Measurements from ENCODE around the gene STX18.
A peak's percentile ranks its signal among the peaks of the same experiment; 100 is the strongest.
"Not testable (repeated sequence)": the region's sequence is repeated elsewhere in the genome, so short reads cannot be mapped to it uniquely, and the experiment has no call there.

Gene STX18

GRCh38 chr4:4512282-4512681 is 29.6 kb downstream of the STX18 start:
- H3K4me3 ChIP-seq (ENCODE audit: control insufficient read depth, low read depth, low read length) = no peak overlapping the region
- DNase-seq (ENCODE audit: low read depth) = no peak
- TF ChIP-seq CTCF (conservative IDR thresholded peaks at IDR 0.05; ENCODE audit: control insufficient read depth, insufficient read depth, low read depth, low read length) = no peak

GRCh38 chr4:4510641-4511040 is 31.2 kb downstream of the STX18 start:
- DNase-seq (ENCODE audit: low read depth); H3K4me3 ChIP-seq (ENCODE audit: control insufficient read depth, low read depth, low read length): not testable (repeated sequence)

- no peak for DNase-seq (ENCODE audit: low read depth)
- no peak for TF ChIP-seq CTCF (conservative IDR thresholded peaks at IDR 0.05; ENCODE audit: control insufficient read depth, insufficient read depth, low read depth, low read length)
- no peak overlapping the region for H3K4me3 ChIP-seq (ENCODE audit: control insufficient read depth, low read depth, low read length)
Observed at GRCh38 chr4:4509521-4509920, 32.3 kb downstream of the STX18 start.

- no peak overlapping the region for H3K4me3 ChIP-seq (ENCODE audit: control insufficient read depth, low read depth, low read length)
- TF ChIP-seq CTCF (conservative IDR thresholded peaks at IDR 0.05; ENCODE audit: control insufficient read depth, insufficient read depth, low read depth, low read length) = peak; percentile 50
- no peak for DNase-seq (ENCODE audit: low read depth)
Observed at GRCh38 chr4:4507923-4508322, 33.9 kb downstream of the STX18 start.

DNA sequence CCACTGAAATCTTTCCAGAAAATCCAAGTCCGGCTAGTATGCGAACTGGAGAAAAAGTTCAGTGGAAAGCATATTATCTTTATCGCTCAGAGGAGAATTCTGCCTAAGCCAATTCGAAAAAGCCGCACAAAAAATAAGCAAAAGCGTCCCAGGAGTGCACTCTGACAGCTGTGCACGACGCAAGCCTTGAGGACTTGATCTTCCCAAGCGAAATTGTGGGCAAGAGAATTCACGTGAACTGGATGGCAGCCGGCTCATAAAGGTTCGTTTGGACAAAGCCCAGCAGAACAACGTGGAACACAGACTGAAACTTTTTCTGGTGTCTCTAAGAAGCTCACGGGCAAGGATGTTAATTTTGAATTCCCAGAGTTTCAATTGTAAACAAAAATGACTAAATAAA is 34.4 kb downstream of the STX18 start:
- no peak overlapping the region for H3K4me3 ChIP-seq (ENCODE audit: control insufficient read depth, low read depth, low read length)
- TF ChIP-seq CTCF (conservative IDR thresholded peaks at IDR 0.05; ENCODE audit: control insufficient read depth, insufficient read depth, low read depth, low read length) = no peak
- DNase-seq (ENCODE audit: low read depth) = no peak

DNA sequence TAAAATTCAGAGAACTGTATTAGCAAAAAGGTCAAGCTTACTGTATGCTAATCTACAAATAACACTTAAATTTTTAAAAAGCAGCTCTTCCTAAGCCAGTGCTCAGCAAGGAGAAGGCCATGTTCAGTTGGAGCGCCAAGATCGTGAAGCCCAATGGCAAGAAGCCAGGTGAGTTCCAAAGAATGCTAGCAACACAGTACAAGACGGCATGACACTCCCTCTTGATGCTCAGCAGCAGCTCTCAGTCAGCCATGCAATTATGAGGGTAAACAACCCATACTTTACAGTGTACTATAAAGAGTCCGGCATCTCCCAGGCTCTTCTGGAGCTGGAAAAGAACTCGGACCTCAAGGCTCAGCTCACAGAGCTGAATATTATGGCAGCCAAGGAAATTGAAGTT is 34.9 kb downstream of the STX18 start:
- TF ChIP-seq CTCF (conservative IDR thresholded peaks at IDR 0.05; ENCODE audit: control insufficient read depth, insufficient read depth, low read depth, low read length) = no peak
- DNase-seq (ENCODE audit: low read depth) = no peak
- H3K4me3 ChIP-seq (ENCODE audit: control insufficient read depth, low read depth, low read length) = no peak overlapping the region

- DNase-seq (ENCODE audit: low read depth); H3K4me3 ChIP-seq (ENCODE audit: control insufficient read depth, low read depth, low read length): not testable (repeated sequence)
Observed at GRCh38 chr4:4505211-4505610, 36.6 kb downstream of the STX18 start.

DNA sequence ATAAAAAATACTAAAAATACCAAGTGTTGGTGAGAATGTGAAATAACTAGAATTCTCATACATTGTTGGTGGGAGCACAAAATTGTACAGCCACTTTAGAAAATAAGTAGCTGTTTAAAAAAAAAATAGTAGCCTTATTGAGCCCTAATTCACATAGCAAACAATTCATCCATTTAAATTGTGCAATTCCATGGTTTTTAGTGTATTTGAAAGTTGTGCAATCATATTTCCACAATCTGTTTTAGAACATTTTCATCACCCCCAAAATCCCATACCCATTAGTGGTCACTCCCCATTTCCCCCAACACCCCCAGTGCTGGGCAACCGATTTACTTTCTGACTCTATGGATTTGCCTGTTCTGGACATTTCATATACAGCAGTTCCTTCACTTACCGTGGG is 37.1 kb downstream of the STX18 start:
- DNase-seq (ENCODE audit: low read depth) = no peak
- TF ChIP-seq CTCF (conservative IDR thresholded peaks at IDR 0.05; ENCODE audit: control insufficient read depth, insufficient read depth, low read depth, low read length) = no peak
- no peak overlapping the region for H3K4me3 ChIP-seq (ENCODE audit: control insufficient read depth, low read depth, low read length)
